Stromal cell of bone marrow (primary cell): Measurements from ENCODE around the gene RGS13.

ENCODE experiments used
- DNase-seq: peaks from one replicate; pipeline ENCODE4 v3.0.0-alpha.2; 2012; ENCODE audit warnings: low read depth

Gene RGS13

GRCh38 chr1:192635939-192636338 lies at the start of gene RGS13:
Gene RGS13 (plus strand): TSS chr1:192636147. CDS start chr1:192644335, 8,188 bp downstream.
- no peak for DNase-seq

GRCh38 chr1:192587386-192588266 lies 48.3 kb upstream of the RGS13 start:
- no peak for DNase-seq

- no peak for DNase-seq
Observed at GRCh38 chr1:192588546-192588945, 47.4 kb upstream of the RGS13 start.

- no peak for DNase-seq
Observed at GRCh38 chr1:192589813-192590212, 46.1 kb upstream of the RGS13 start.

GRCh38 chr1:192592517-192592916 lies 43.4 kb upstream of the RGS13 start:
- DNase-seq, result no peak

GRCh38 chr1:192592981-192593708 lies 42.8 kb upstream of the RGS13 start:
- DNase-seq, result no peak

- DNase-seq, result no peak
Observed at GRCh38 chr1:192595299-192595698, 40.6 kb upstream of the RGS13 start.

GRCh38 chr1:192598589-192598988 lies 37.4 kb upstream of the RGS13 start:
- no peak for DNase-seq

- no peak for DNase-seq
Observed at GRCh38 chr1:192600275-192600674, 35.7 kb upstream of the RGS13 start.

- DNase-seq, result no peak
Observed at GRCh38 chr1:192601143-192601542, 34.8 kb upstream of the RGS13 start.

GRCh38 chr1:192601567-192601966 lies 34.4 kb upstream of the RGS13 start:
- no peak for DNase-seq

GRCh38 chr1:192602757-192603156 lies 33.2 kb upstream of the RGS13 start:
- no peak for DNase-seq

- DNase-seq, result no peak
Observed at GRCh38 chr1:192603218-192603787, 32.6 kb upstream of the RGS13 start.

- DNase-seq, result no peak
Observed at GRCh38 chr1:192604979-192605620, 30.8 kb upstream of the RGS13 start.

- no peak for DNase-seq
Observed at GRCh38 chr1:192608671-192609070, 27.3 kb upstream of the RGS13 start.

GRCh38 chr1:192609110-192610079 lies 26.6 kb upstream of the RGS13 start:
- no peak for DNase-seq

GRCh38 chr1:192610112-192610889 lies 25.6 kb upstream of the RGS13 start:
- no peak for DNase-seq

GRCh38 chr1:192615055-192615454 lies 20.9 kb upstream of the RGS13 start:
- no peak for DNase-seq

- DNase-seq, result no peak
Observed at GRCh38 chr1:192620071-192620635, 15.8 kb upstream of the RGS13 start.
